ENCODE data around the gene SLC35B4.
A peak's percentile ranks its signal among the peaks of the same experiment; 100 is the strongest.

The SLC35B4 gene

GRCh38 chr7:134316539-134317344 lies at the start of gene SLC35B4:
Gene SLC35B4 (minus strand): TSS chr7:134316930. CDS start chr7:134316751, 179 bp downstream.
- peak; percentile 92 to 94 for DNase-seq

- DNase-seq, result no peak
These were observed 49.8 kb upstream of the SLC35B4 start for GRCh38 chr7:134366481-134366880.

GRCh38 chr7:134365341-134366054 lies 48.8 kb upstream of the SLC35B4 start:
- no peak for DNase-seq

GRCh38 chr7:134364619-134365037 lies 47.9 kb upstream of the SLC35B4 start:
- no peak for DNase-seq

- peak; percentile 16 to 24 for DNase-seq
These were observed 46.1 kb upstream of the SLC35B4 start for GRCh38 chr7:134362587-134363483.

GRCh38 chr7:134359787-134360432 lies 43.2 kb upstream of the SLC35B4 start:
- no peak for DNase-seq

GRCh38 chr7:134357486-134357885 lies 40.8 kb upstream of the SLC35B4 start:
- DNase-seq, result no peak

- no peak for DNase-seq
These were observed 39.7 kb upstream of the SLC35B4 start for GRCh38 chr7:134356421-134356936.

GRCh38 chr7:134355927-134356326 lies 39.2 kb upstream of the SLC35B4 start:
- DNase-seq, result peak; percentile 48

- DNase-seq, result no peak
These were observed 38.3 kb upstream of the SLC35B4 start for GRCh38 chr7:134355004-134355525.

GRCh38 chr7:134353411-134353810 lies 36.7 kb upstream of the SLC35B4 start:
- DNase-seq, result no peak

- peak in 1 of 2 donors; percentile 20 for DNase-seq
These were observed 34.7 kb upstream of the SLC35B4 start for GRCh38 chr7:134351424-134351823.

- no peak for DNase-seq
These were observed 34.0 kb upstream of the SLC35B4 start for GRCh38 chr7:134350709-134351108.

- no peak for DNase-seq
These were observed 30.8 kb upstream of the SLC35B4 start for GRCh38 chr7:134347567-134347966.

- DNase-seq, result no peak
These were observed 27.1 kb upstream of the SLC35B4 start for GRCh38 chr7:134343796-134344195.

- DNase-seq, result no peak
These were observed 26.4 kb upstream of the SLC35B4 start for GRCh38 chr7:134343136-134343535.

GRCh38 chr7:134339475-134339874 lies 22.7 kb upstream of the SLC35B4 start:
- DNase-seq, result no peak

- no peak for DNase-seq
These were observed 21.2 kb upstream of the SLC35B4 start for GRCh38 chr7:134337980-134338379.

GRCh38 chr7:134334408-134334807 lies 17.7 kb upstream of the SLC35B4 start:
- DNase-seq, result no peak

GRCh38 chr7:134333943-134334342 lies 17.2 kb upstream of the SLC35B4 start:
- no peak for DNase-seq

GRCh38 chr7:134332892-134333291 lies 16.2 kb upstream of the SLC35B4 start:
- no peak for DNase-seq

GRCh38 chr7:134331393-134331792 lies 14.7 kb upstream of the SLC35B4 start:
- DNase-seq, result no peak

All from inflammatory macrophage treated with lipopolysaccharide for 1 hour (primary cell).